GM19240 (cell line): ENCODE results near the gene PHLDB1.

Source experiments
- DNase-seq: peaks from one replicate; pipeline ENCODE4 v3.0.0; 2011; ENCODE audit warnings: low spot score; ENCODE audit not compliant: insufficient read length

Gene PHLDB1

GRCh38 chr11:118638726-118639125 lies 31.3 kb downstream of the PHLDB1 start:
- DNase-seq: no peak

GRCh38 chr11:118639899-118640298 lies 32.5 kb downstream of the PHLDB1 start:
- no peak for DNase-seq

GRCh38 chr11:118640332-118641154 lies 33.1 kb downstream of the PHLDB1 start:
- no peak for DNase-seq

GRCh38 chr11:118641397-118642019 lies 34.1 kb downstream of the PHLDB1 start:
- no peak for DNase-seq

GRCh38 chr11:118643142-118643994 lies 36.0 kb downstream of the PHLDB1 start:
- DNase-seq: no peak

- DNase-seq: no peak
These were observed 36.6 kb downstream of the PHLDB1 start for GRCh38 chr11:118643995-118644345.

- no peak for DNase-seq
These were observed 37.1 kb downstream of the PHLDB1 start for GRCh38 chr11:118644496-118644895.

GRCh38 chr11:118645066-118645715 lies 37.8 kb downstream of the PHLDB1 start:
- no peak for DNase-seq

- DNase-seq: no peak
These were observed 39.0 kb downstream of the PHLDB1 start for GRCh38 chr11:118646393-118646792.

- no peak for DNase-seq
These were observed 40.9 kb downstream of the PHLDB1 start for GRCh38 chr11:118648291-118648690.

- DNase-seq: no peak
These were observed 42.5 kb downstream of the PHLDB1 start for GRCh38 chr11:118649941-118650340.

GRCh38 chr11:118650366-118650765 lies 43.0 kb downstream of the PHLDB1 start:
- no peak for DNase-seq

- DNase-seq: no peak
These were observed 44.4 kb downstream of the PHLDB1 start for GRCh38 chr11:118651820-118652219.

- no peak for DNase-seq
These were observed 45.3 kb downstream of the PHLDB1 start for GRCh38 chr11:118652681-118653181.

- DNase-seq: no peak
These were observed 46.4 kb downstream of the PHLDB1 start for GRCh38 chr11:118653684-118654390.

GRCh38 chr11:118655486-118656190 lies 48.2 kb downstream of the PHLDB1 start:
- DNase-seq: no peak

GRCh38 chr11:118656563-118657165 lies 49.2 kb downstream of the PHLDB1 start:
- DNase-seq: no peak

- no peak for DNase-seq
These were observed 49.8 kb downstream of the PHLDB1 start for GRCh38 chr11:118657238-118657637.

GRCh38 chr11:118657709-118658428 lies 50.5 kb downstream of the PHLDB1 start:
- DNase-seq: no peak
